GM12878 (cell line): ENCODE data around the gene RB1.

Experiments used
- ATF3 ChIP-seq: IDR thresholded peaks from 2 replicates; pipeline ENCODE4 v1.6.1; 2011; ENCODE audit warnings: low read depth, mild to moderate bottlenecking, low read length, moderate library complexity, borderline replicate concordance; ENCODE audit errors: extremely low read depth
- CBFB ChIP-seq: IDR thresholded peaks from 2 replicates; pipeline ENCODE4 v1.6.1; 2016; ENCODE audit warnings: antibody characterized with exemption, low read depth
- DPF2 ChIP-seq: fragments of 450-650 bp; IDR thresholded peaks from 2 replicates; pipeline ENCODE4 v1.6.1; 2017; ENCODE audit warnings: mild to moderate bottlenecking
- EP300 ChIP-seq, 2 experiments: fragments of 150-350 bp in 1 of 2; IDR thresholded peaks; 2 replicates each; pipeline ENCODE4 v1.6.1; 2011 to 2012; ENCODE audit warnings: low read depth in 2 of 2, low read length in 2 of 2, borderline replicate concordance in 1 of 2, improper control_type of control experiment in 1 of 2, inconsistent platforms in 1 of 2; ENCODE audit not compliant: control insufficient read depth in 1 of 2
- ETV6 ChIP-seq, 2 experiments: fragments of 450-650 bp in 1 of 2; IDR thresholded peaks in 1 of 2; conservative IDR thresholded peaks in 1 of 2; 2 replicates each; pipeline ENCODE4 v1.6.1; 2014; ENCODE audit warnings: antibody characterized with exemption in 1 of 2, borderline replicate concordance in 1 of 2, low read depth in 1 of 2, mild to moderate bottlenecking in 1 of 2, moderate library complexity in 1 of 2
- FOXM1 ChIP-seq: IDR thresholded peaks from 2 replicates; pipeline ENCODE4 v1.6.1; 2012; ENCODE audit warnings: low read depth, mild to moderate bottlenecking, inconsistent platforms, low read length, moderate library complexity
- MXI1 ChIP-seq: fragments of 150-350 bp; IDR thresholded peaks from 2 replicates; pipeline ENCODE4 v1.6.1; 2011; ENCODE audit warnings: low read depth, mild to moderate bottlenecking, inconsistent platforms, low read length, improper control_type of control experiment
- NFYB ChIP-seq: IDR thresholded peaks from 2 replicates; pipeline ENCODE4 v1.6.1; 2011; ENCODE audit warnings: low read depth, mild to moderate bottlenecking, low read length, improper control_type of control experiment, moderate library complexity; ENCODE audit not compliant: insufficient read depth
- NRF1 ChIP-seq: conservative IDR thresholded peaks from 2 replicates; pipeline ENCODE4 v1.6.1; 2011; ENCODE audit warnings: mild to moderate bottlenecking, low read depth, low read length, improper control_type of control experiment
- RFX5 ChIP-seq: IDR thresholded peaks from 2 replicates; pipeline ENCODE4 v1.6.1; 2011; ENCODE audit warnings: low read depth, low read length, improper control_type of control experiment
- SMC3 ChIP-seq: IDR thresholded peaks from 2 replicates; pipeline ENCODE4 v1.6.1; 2011; ENCODE audit warnings: low read length, improper control_type of control experiment, borderline replicate concordance
- SREBF2 ChIP-seq: IDR thresholded peaks from 2 replicates; pipeline ENCODE4 v1.6.1; 2012; ENCODE audit warnings: mild to moderate bottlenecking, low read length
- TF ChIP-seq, protein P1 (sequence below): IDR thresholded peaks from 2 replicates; pipeline ENCODE4 v1.6.1; 2012; ENCODE audit warnings: mild to moderate bottlenecking, low read depth, low read length

DNA sequence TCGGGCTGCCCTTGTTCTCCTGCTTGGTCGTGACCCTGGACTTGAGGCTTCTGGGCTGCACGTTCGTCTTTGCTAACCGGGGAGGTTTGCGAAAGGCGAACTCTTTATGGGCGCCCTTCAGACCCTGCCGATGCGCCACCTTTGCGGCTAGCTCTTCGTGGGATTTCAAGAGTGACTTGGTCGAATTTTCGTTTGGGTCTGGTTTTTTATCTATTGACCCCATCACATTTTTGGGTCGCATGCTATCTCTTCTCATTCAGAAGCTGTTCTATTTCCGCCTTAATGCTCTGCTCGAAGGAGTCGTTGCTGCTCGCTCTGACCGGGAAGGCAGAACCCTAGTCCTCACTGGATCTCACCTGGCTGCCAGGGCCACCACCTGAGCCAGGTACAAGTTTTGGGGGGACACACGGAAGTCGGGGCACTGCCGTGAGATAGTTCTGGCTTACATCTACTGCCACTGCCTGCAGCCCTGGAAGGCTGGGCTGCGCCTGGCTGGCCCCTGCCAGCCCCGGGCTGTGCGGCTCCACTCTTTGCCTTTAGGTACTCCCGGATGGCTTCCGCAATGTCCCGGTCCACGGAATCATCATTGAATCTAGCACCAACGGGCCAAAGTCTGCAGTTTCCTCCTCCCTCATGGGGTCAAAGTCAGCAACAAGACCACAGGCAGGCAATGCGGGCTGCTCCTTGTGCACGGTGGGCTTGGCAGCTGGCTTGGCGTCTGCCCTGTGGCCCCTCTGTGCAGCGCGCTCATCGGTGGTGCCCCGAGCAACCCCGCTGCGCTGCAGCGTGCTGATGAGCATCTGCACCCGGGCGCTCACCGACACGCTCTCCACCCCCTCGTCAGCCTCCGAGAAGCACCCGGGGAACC lies 16.2 kb downstream of the RB1 start:
- TF ChIP-seq FOXM1 (no peak), SREBF2 (no peak), RFX5 (no peak), DPF2 (no peak), ETV6 (conservative IDR thresholded peaks at IDR 0.05 in 1 of 2, IDR thresholded peaks at IDR 0.05 in 1 of 2; ENCODE audit: borderline replicate concordance in 1 of 2, low read depth in 1 of 2) (no peak), EP300 (IDR thresholded peaks at IDR 0.05; ENCODE audit: borderline replicate concordance in 1 of 2, control insufficient read depth in 1 of 2, low read depth in 2 of 2, low read length in 2 of 2) (no peak), CBFB (no peak), ATF3 (no peak), SMC3 (no peak), NRF1 (no peak), MXI1 (no peak), NFYB (no peak)
- TF ChIP-seq, protein P1, sequence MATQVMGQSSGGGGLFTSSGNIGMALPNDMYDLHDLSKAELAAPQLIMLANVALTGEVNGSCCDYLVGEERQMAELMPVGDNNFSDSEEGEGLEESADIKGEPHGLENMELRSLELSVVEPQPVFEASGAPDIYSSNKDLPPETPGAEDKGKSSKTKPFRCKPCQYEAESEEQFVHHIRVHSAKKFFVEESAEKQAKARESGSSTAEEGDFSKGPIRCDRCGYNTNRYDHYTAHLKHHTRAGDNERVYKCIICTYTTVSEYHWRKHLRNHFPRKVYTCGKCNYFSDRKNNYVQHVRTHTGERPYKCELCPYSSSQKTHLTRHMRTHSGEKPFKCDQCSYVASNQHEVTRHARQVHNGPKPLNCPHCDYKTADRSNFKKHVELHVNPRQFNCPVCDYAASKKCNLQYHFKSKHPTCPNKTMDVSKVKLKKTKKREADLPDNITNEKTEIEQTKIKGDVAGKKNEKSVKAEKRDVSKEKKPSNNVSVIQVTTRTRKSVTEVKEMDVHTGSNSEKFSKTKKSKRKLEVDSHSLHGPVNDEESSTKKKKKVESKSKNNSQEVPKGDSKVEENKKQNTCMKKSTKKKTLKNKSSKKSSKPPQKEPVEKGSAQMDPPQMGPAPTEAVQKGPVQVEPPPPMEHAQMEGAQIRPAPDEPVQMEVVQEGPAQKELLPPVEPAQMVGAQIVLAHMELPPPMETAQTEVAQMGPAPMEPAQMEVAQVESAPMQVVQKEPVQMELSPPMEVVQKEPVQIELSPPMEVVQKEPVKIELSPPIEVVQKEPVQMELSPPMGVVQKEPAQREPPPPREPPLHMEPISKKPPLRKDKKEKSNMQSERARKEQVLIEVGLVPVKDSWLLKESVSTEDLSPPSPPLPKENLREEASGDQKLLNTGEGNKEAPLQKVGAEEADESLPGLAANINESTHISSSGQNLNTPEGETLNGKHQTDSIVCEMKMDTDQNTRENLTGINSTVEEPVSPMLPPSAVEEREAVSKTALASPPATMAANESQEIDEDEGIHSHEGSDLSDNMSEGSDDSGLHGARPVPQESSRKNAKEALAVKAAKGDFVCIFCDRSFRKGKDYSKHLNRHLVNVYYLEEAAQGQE, result no peak
